ENCODE measurements around the gene CHCHD10.
"Not testable (repeated sequence)": the region's sequence is repeated elsewhere in the genome, so short reads cannot be mapped to it uniquely, and the experiment has no call there.

Gene CHCHD10

DNA sequence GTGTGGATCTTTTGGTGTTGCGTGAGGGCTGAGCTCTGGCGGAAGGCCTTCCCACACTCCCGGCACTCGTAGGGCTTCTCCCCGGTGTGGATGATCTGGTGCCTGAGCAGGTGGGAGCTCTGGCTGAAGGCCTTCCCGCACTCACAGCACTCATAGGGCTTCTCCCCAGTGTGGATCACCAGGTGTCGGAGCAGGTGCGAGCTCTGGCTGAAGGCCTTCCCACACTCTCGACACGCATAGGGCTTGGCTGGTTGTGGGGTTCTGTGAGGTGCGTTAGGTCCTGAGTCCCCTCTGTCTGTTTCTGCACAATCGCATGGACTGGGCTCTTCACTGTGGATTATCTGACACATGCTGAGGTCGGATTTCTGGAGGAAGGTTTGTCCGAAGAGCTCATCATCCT lies 23.3 kb downstream of the CHCHD10 start:
- TF ChIP-seq, protein P1, sequence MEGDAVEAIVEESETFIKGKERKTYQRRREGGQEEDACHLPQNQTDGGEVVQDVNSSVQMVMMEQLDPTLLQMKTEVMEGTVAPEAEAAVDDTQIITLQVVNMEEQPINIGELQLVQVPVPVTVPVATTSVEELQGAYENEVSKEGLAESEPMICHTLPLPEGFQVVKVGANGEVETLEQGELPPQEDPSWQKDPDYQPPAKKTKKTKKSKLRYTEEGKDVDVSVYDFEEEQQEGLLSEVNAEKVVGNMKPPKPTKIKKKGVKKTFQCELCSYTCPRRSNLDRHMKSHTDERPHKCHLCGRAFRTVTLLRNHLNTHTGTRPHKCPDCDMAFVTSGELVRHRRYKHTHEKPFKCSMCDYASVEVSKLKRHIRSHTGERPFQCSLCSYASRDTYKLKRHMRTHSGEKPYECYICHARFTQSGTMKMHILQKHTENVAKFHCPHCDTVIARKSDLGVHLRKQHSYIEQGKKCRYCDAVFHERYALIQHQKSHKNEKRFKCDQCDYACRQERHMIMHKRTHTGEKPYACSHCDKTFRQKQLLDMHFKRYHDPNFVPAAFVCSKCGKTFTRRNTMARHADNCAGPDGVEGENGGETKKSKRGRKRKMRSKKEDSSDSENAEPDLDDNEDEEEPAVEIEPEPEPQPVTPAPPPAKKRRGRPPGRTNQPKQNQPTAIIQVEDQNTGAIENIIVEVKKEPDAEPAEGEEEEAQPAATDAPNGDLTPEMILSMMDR (IDR thresholded peaks at IDR 0.05; ENCODE audit: extremely low read depth, missing control alignments) = no peak
- no peak for DNase-seq (ENCODE audit: low spot score)

DNA sequence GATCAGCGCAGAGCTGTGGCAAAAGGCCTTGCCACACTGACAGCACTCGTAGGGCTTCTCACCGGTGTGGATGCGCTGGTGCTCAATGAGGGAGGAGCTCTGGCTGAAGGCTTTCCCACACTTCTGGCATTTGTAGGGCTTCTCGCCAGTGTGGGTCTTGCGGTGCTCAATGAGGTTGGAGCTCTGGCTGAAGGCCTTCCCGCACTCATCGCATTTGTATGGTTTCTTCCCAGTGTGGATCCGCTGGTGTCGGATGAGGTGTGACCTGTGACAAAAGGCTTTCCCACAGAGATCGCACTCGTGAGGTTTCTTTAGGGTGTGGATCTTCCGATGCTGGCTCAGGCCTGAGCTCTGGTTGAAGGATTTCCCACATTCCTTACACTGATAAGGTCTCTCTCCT lies 23.8 kb downstream of the CHCHD10 start:
- no peak for DNase-seq (ENCODE audit: low spot score)
- TF ChIP-seq, protein P1 (IDR thresholded peaks at IDR 0.05; ENCODE audit: extremely low read depth, missing control alignments) = no peak

DNA sequence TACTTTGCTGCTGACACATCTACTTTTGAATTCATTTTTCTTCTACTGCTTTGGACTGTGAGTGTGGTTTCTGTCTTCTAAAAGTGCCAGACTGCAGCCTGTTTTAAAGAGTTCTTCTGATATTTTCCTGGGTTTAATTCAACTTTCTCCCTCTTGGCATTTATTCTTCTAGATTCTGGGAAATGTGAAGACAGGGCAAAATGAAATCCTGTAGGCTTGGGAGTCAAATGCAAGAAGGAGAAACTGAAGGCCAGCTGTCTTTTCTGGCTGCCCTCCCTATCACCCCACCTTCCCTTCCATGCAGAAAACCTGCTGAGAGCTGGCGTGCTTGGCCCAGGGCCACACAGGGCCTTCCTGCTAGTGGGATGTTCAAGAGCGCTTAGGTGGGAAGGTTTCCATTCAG lies 24.5 kb downstream of the CHCHD10 start:
- DNase-seq (ENCODE audit: low spot score) = no peak
- TF ChIP-seq, protein P1 (IDR thresholded peaks at IDR 0.05; ENCODE audit: extremely low read depth, missing control alignments) = no peak

DNA sequence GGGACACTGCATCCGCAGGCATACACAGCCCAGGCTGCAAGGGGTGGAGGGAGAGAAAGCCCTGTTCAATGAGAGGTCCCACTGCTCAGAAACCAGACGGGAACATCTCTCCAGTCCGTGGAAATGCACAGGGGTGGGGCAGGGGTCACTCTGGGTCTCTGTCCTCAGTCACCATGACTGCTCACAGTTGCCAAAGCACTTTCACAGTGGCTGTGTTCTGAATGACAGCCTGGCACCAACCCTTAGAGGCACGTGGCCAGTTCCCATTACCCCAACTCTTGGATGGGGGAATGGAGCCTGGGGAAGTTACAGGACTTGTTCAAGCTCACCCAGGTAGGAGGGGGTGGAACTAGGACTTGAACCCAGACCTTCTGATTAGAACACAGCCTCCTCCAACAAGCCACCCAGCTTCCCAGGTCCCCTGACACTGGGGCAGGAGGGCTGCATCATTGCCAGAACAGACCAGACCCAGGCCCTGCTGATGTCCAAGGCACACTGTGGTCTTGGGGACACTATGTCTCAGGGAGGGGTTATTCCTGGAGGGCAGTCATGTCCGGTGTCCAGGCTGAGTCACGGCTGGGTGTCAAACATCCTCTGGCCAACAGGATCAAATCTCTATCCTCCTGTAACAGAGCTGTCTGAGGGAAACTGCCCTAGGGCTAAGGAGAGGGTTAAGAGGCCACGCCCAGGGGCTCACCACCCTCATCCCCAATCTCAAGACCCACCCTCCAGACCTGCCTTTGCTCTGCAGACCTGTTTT lies 25.1 kb downstream of the CHCHD10 start:
- no peak for DNase-seq (ENCODE audit: low spot score)
- TF ChIP-seq, protein P1 (IDR thresholded peaks at IDR 0.05; ENCODE audit: extremely low read depth, missing control alignments) = no peak

DNA sequence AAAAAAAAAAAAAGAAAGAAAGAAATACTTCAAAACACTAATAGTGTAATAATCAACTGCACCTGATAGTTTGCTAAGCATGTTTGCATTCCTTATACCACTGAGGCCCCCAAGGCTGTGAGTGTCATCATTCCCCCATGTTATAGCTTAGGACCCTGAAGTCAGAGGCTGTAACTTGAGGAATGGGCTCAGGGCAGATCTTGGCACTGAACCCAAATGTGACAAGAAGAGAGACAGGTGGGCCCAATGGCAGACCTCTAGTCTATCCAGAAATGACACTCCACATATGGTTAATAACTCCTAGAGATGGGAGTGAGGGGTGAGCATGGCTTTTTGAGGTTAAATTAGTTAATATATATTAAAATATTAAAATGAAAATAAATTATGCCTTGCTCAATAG lies 30.1 kb downstream of the CHCHD10 start:
- TF ChIP-seq, protein P1 (IDR thresholded peaks at IDR 0.05; ENCODE audit: extremely low read depth, missing control alignments) = no peak
- no peak for DNase-seq (ENCODE audit: low spot score)

DNA sequence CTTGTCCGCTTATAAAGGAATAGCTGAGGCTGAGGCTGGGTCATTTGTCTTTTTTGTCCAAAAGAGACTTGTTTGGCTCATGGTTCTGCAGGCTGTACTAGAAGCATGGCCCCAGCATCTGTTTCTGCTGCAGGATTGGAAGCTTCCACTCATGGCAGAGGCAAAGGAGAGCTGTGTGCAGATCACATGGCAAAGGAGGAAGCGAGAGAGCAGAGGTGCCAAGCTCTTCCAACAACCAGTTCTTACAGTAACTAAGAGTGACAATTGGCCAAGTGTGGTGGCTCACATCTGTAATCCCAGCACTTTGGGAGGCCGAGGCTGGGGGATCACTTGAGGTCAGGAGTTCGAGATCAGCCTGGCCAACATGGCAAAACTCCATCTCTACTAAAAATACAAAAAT lies 39.7 kb downstream of the CHCHD10 start:
- DNase-seq (ENCODE audit: low spot score) = not testable (repeated sequence)

DNA sequence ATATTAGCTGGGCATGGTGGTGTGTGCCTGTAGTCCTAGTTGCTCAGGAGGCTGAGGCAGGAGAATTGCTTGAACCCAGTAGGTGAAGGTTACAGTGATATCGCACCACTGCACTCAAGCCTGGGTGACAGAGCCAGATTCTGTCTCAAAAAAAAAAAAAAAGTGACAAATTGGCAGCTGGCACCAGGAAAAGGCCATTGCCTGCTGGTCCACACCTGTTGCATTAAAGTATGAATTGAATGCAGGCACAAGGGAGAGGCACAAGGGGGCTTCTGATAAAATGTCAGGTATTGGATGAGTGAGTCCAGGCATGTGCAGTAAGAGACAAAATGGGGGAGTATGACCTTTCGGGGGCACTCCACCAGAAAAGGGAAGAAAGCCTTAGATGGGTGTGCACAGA lies 45.0 kb downstream of the CHCHD10 start:
- no peak for DNase-seq (ENCODE audit: low spot score)
- TF ChIP-seq, protein P1 (IDR thresholded peaks at IDR 0.05; ENCODE audit: extremely low read depth, missing control alignments) = no peak

DNA sequence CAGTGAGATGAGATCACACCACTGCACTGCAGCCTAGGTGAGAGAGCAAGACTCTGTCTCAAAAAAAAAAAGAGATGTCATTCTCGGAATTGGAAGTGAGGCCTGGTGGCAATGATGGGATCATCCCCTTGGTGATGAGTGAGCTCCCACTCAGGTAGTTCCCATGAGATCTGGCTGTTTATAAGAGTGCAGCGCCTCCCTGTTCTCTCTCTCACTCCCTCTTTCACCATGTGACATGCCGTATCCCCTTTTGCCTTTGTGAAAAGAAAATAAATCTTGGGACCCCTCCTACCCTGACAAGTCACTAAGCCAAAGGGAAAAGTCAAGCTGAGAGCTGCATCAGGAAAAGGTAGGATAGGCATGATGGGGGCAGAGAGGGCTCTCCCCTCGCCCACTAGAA lies 45.6 kb downstream of the CHCHD10 start:
- TF ChIP-seq, protein P1 (IDR thresholded peaks at IDR 0.05; ENCODE audit: extremely low read depth, missing control alignments) = no peak
- DNase-seq (ENCODE audit: low spot score) = no peak
